Hepatocyte (in vitro differentiated cells): Measurements from ENCODE around the gene MKI67. TPM values are rescaled to one million over a fixed set of nuclear protein-coding genes. Genes with fewer than 3 reads are reported as not detected.

Experiments
- DNase-seq: peaks from one replicate; pipeline ENCODE4 v3.0.0-alpha.2; 2016; ENCODE audit warnings: low spot score
- H2AFZ ChIP-seq: fragments of 200-600 bp; sonication (generic); 2 replicates; pipeline ENCODE4 v1.6.0; 2016; ENCODE audit warnings: antibody characterized with exemption, mild to moderate bottlenecking
- H3K27ac ChIP-seq: fragments of 200-600 bp; sonication (generic); 2 replicates; pipeline ENCODE4 v1.5.1; 2016; ENCODE audit warnings: mild to moderate bottlenecking
- H3K27me3 ChIP-seq: fragments of 200-600 bp; sonication (generic); 2 replicates; pipeline ENCODE4 v1.6.1; 2016
- H3K36me3 ChIP-seq: fragments of 200-600 bp; sonication (generic); replicated peaks from 2 replicates; pipeline ENCODE4 v1.5.1; 2016; ENCODE audit warnings: low read depth; ENCODE audit not compliant: insufficient read depth
- H3K4me1 ChIP-seq: fragments of 200-600 bp; sonication (generic); 2 replicates; pipeline ENCODE4 v1.5.1; 2016; ENCODE audit warnings: mild to moderate bottlenecking, moderate library complexity; ENCODE audit not compliant: insufficient read depth
- H3K4me2 ChIP-seq: fragments of 200-600 bp; sonication (generic); 2 replicates; pipeline ENCODE4 v1.6.0; 2016
- H3K4me3 ChIP-seq: fragments of 200-600 bp; sonication (generic); 2 replicates; pipeline ENCODE4 v1.5.1; 2016; ENCODE audit warnings: mild to moderate bottlenecking
- H3K79me2 ChIP-seq: fragments of 200-600 bp; sonication (generic); 2 replicates; pipeline ENCODE4 v1.6.0; 2017; ENCODE audit warnings: mild to moderate bottlenecking
- H3K9me2 ChIP-seq: fragments of 200-600 bp; sonication (generic); replicated peaks from 2 replicates; pipeline ENCODE4 v1.6.0; 2017; ENCODE audit warnings: mild to moderate bottlenecking; ENCODE audit not compliant: insufficient read depth
- H3K9me3 ChIP-seq: fragments of 200-600 bp; sonication (generic); 2 replicates; pipeline ENCODE4 v1.5.1; 2016; ENCODE audit warnings: low read depth, mild to moderate bottlenecking
- H4K20me1 ChIP-seq: fragments of 200-600 bp; sonication (generic); 2 replicates; pipeline ENCODE4 v1.6.0; 2016; ENCODE audit warnings: mild to moderate bottlenecking; ENCODE audit not compliant: insufficient read depth, poor library complexity, severe bottlenecking
- EZH2 ChIP-seq: fragments of 200-600 bp; sonication (generic); IDR thresholded peaks from 2 replicates; pipeline ENCODE4 v1.6.1; 2016; ENCODE audit warnings: antibody characterized with exemption, mild to moderate bottlenecking, borderline replicate concordance
- EZH2phosphoT487 ChIP-seq: fragments of 200-600 bp; sonication (generic); IDR thresholded peaks from one replicate; pipeline ENCODE4 v1.6.1; 2018; ENCODE audit warnings: antibody characterized with exemption, mild to moderate bottlenecking, low read depth, moderate library complexity; ENCODE audit not compliant: unreplicated experiment, severe bottlenecking
- WGBS: methylation state at CpG from one replicate; pipeline ENCODE4 v1.1.6; 2016; ENCODE audit warnings: low lambda C conversion rate; ENCODE audit errors: missing lambda C conversion rate; 5-methylcytosine and 5-hydroxymethylcytosine counted together
- polyA plus RNA-seq: library from polyadenylated mRNA; unstranded; fragments of >200 nt; fragmentation: Nextera tagmentation; extraction: Ambion mirVana; gene quantifications from 2 replicates; pipeline ENCODE4 v1.2.1, GENCODE V29; 2016
- total RNA-seq: library from RNA; depleted of rRNA; stranded (reverse); fragments of >200 nt; gene quantifications from 2 replicates; pipeline ENCODE4 v1.2.3, GENCODE V29; 2014
- TF ChIP-seq, protein P1 (sequence below): fragments of 200-600 bp; sonication (generic); IDR thresholded peaks from 2 replicates; pipeline ENCODE4 v1.5.1; 2016; ENCODE audit warnings: antibody characterized with exemption, mild to moderate bottlenecking; ENCODE audit not compliant: poor library complexity

MKI67 gene
- total and polyA plus RNA-seq, 2 experiments from 2014 or later = 8.1 to 13.1 TPM

- Histone ChIP-seq H3K9me3 (no peaks in the 10 kb centered on the region), H3K4me2 (no peak overlapping the region), H3K79me2 (no peaks in the 10 kb centered on the region), H3K4me1 (no peaks in the 10 kb centered on the region), H3K9me2 (no peaks in the 10 kb centered on the region), H3K4me3 (no peak overlapping the region), H2AFZ (no peak overlapping the region), H4K20me1 (no peaks in the 10 kb centered on the region), H3K36me3 (no peaks in the 10 kb centered on the region), H3K27ac (no peak overlapping the region), H3K27me3 (no peaks in the 10 kb centered on the region)
- 96% methylated on average over 13 of the region's 13 CpGs for WGBS
- no peak for DNase-seq
- TF ChIP-seq EZH2 = no peak
- TF ChIP-seq EZH2phosphoT487 = no peak
- TF ChIP-seq, protein P1, sequence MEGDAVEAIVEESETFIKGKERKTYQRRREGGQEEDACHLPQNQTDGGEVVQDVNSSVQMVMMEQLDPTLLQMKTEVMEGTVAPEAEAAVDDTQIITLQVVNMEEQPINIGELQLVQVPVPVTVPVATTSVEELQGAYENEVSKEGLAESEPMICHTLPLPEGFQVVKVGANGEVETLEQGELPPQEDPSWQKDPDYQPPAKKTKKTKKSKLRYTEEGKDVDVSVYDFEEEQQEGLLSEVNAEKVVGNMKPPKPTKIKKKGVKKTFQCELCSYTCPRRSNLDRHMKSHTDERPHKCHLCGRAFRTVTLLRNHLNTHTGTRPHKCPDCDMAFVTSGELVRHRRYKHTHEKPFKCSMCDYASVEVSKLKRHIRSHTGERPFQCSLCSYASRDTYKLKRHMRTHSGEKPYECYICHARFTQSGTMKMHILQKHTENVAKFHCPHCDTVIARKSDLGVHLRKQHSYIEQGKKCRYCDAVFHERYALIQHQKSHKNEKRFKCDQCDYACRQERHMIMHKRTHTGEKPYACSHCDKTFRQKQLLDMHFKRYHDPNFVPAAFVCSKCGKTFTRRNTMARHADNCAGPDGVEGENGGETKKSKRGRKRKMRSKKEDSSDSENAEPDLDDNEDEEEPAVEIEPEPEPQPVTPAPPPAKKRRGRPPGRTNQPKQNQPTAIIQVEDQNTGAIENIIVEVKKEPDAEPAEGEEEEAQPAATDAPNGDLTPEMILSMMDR = no peak
Observed at GRCh38 chr10:128065881-128066534, 60.2 kb downstream of the MKI67 start.

GRCh38 chr10:128064970-128065580 is 61.1 kb downstream of the MKI67 start:
- Histone ChIP-seq H4K20me1 (no peaks in the 10 kb centered on the region), H3K4me3 (no peak overlapping the region), H2AFZ (no peak overlapping the region), H3K79me2 (no peaks in the 10 kb centered on the region), H3K27me3 (no peaks in the 10 kb centered on the region), H3K9me2 (no peaks in the 10 kb centered on the region), H3K4me1 (no peaks in the 10 kb centered on the region), H3K36me3 (no peaks in the 10 kb centered on the region), H3K9me3 (no peaks in the 10 kb centered on the region), H3K27ac (no peak overlapping the region), H3K4me2 (no peak overlapping the region)
- TF ChIP-seq, protein P1 = no peak
- TF ChIP-seq EZH2phosphoT487 (no peak), EZH2 (no peak)
- 85% methylated on average over 17 of the region's 17 CpGs for WGBS
- no peak for DNase-seq

- Histone ChIP-seq H3K9me2 (no peaks in the 10 kb centered on the region), H4K20me1 (no peaks in the 10 kb centered on the region), H3K79me2 (no peaks in the 10 kb centered on the region), H3K27me3 (no peaks in the 10 kb centered on the region), H3K4me3 (no peak overlapping the region), H3K27ac (no peak overlapping the region), H3K9me3 (no peaks in the 10 kb centered on the region), H2AFZ (no peak overlapping the region), H3K4me1 (no peaks in the 10 kb centered on the region), H3K36me3 (no peaks in the 10 kb centered on the region), H3K4me2 (no peak overlapping the region)
- WGBS = 90% methylated on average over 11 of the region's 11 CpGs
- DNase-seq = no peak
- TF ChIP-seq, protein P1 = no peak
- TF ChIP-seq EZH2phosphoT487 (no peak), EZH2 (no peak)
Observed at GRCh38 chr10:128064108-128064969, 61.9 kb downstream of the MKI67 start.
